ENCODE data around the gene TNFRSF12A.

TNFRSF12A gene

GRCh38 chr16:2991566-2992261 lies 28.5 kb upstream of the TNFRSF12A start:
- DNase-seq (ENCODE audit: low read depth): no peak
- TF ChIP-seq, protein P1, sequence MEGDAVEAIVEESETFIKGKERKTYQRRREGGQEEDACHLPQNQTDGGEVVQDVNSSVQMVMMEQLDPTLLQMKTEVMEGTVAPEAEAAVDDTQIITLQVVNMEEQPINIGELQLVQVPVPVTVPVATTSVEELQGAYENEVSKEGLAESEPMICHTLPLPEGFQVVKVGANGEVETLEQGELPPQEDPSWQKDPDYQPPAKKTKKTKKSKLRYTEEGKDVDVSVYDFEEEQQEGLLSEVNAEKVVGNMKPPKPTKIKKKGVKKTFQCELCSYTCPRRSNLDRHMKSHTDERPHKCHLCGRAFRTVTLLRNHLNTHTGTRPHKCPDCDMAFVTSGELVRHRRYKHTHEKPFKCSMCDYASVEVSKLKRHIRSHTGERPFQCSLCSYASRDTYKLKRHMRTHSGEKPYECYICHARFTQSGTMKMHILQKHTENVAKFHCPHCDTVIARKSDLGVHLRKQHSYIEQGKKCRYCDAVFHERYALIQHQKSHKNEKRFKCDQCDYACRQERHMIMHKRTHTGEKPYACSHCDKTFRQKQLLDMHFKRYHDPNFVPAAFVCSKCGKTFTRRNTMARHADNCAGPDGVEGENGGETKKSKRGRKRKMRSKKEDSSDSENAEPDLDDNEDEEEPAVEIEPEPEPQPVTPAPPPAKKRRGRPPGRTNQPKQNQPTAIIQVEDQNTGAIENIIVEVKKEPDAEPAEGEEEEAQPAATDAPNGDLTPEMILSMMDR (conservative IDR thresholded peaks at IDR 0.05; ENCODE audit: low read depth, low read length): no peak
- no peak overlapping the region for H3K4me3 ChIP-seq (ENCODE audit: low read depth, low read length)

DNA sequence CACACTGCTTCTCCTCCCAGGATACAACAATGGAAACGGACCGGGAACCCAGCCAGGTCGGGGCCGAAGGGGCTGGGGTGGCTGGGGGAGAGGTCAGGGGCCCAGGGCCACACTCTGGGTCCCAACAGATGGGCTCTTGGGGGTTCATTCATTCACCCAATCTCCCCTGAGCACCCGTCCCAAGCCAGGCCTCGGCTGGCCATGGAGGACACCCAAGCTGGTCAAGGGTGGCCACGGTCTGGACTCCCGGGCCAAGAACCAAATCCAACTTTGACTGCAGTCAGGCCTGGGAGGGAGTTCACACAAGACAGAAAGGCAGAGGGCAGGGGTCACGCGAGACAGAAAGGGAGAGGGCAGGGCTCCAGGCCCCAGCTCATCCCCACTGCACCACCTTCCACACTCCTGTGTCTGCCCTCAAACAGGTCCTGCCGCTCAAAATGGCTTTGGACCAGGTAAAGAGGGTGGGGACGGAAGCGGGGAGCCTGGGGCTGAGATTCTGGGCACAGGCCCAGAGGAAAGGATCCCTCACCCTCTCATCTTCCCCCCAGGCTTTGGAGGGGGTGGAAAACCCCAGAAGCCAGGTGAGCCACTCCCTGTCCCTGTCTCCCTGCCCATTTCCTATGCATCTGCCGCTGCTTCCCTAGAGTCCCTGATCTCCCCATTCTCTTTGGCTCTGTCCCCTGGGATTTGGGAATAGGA lies 27.6 kb upstream of the TNFRSF12A start:
- DNase-seq (ENCODE audit: low read depth): no peak
- no peak overlapping the region for H3K4me3 ChIP-seq (ENCODE audit: low read depth, low read length)
- TF ChIP-seq, protein P1 (conservative IDR thresholded peaks at IDR 0.05; ENCODE audit: low read depth, low read length): no peak

- DNase-seq (ENCODE audit: low read depth): no peak
- no peak overlapping the region for H3K4me3 ChIP-seq (ENCODE audit: low read depth, low read length)
- TF ChIP-seq, protein P1 (conservative IDR thresholded peaks at IDR 0.05; ENCODE audit: low read depth, low read length): no peak
Measured at GRCh38 chr16:2996298-2996697, 23.9 kb upstream of the TNFRSF12A start.

DNA sequence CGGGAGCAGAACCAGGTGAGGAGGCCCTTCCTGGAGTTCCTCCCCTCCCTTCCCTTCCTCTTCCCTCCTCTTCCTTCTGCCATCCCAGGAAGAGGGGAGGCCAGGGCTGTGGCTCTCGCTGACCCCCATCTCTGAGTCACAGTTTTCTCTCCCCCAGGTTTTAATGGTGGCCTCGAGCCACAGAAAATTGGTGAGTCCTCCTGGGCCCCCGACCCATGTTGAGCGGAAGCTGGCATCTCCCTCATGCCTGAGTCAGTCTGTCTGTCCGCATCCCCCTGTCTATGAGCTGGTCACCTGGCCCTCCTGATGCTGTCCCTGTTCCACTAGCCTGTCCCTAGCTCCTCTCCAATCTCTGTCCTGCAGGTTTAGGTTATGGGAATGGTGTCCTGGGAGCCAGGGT lies 20.2 kb upstream of the TNFRSF12A start:
- TF ChIP-seq, protein P1 (conservative IDR thresholded peaks at IDR 0.05; ENCODE audit: low read depth, low read length): no peak

DNA sequence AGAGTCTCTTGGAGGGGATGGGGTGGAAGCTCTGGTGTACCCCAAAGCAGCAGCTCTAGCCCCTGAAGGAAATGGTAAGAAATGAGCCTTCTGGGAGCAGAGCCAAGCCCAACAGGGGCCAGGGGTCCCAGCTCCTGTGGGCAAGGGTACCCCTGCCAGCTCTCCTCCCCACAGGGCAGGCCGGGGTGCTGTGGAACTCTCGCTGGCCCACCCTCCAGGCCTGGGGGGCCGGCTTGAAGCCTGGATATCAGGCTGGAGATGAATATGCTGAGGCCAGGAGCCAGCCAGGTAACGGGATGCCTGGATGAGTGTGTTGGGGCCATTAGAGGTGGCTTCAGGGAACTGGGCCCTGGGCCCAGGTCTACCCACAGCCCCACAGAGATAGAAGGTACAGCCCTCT lies 19.6 kb upstream of the TNFRSF12A start:
- TF ChIP-seq, protein P1 (conservative IDR thresholded peaks at IDR 0.05; ENCODE audit: low read depth, low read length): no peak
- no peak for DNase-seq (ENCODE audit: low read depth)
- no peak overlapping the region for H3K4me3 ChIP-seq (ENCODE audit: low read depth, low read length)

More for the DNA sequence above, 20.2 kb upstream of the TNFRSF12A start:
- no peak overlapping the region for H3K4me3 ChIP-seq (ENCODE audit: low read depth, low read length)
- DNase-seq (ENCODE audit: low read depth): no peak

GRCh38 chr16:3001316-3001715 lies 18.9 kb upstream of the TNFRSF12A start:
- no peak overlapping the region for H3K4me3 ChIP-seq (ENCODE audit: low read depth, low read length)
- DNase-seq (ENCODE audit: low read depth): no peak
- TF ChIP-seq, protein P1 (conservative IDR thresholded peaks at IDR 0.05; ENCODE audit: low read depth, low read length): no peak
